ENCODE data around the gene ALS2CL. TPM values are rescaled to one million over a fixed set of nuclear protein-coding genes. Genes with fewer than 3 reads are reported as not detected.
"Not testable (repeated sequence)": the region's sequence is repeated elsewhere in the genome, so short reads cannot be mapped to it uniquely, and the experiment has no call there.

Gene ALS2CL
- total RNA-seq, 1 experiment from 2014 or later = 4.9 TPM

- H3K56ac ChIP-seq (ENCODE audit: insufficient read length, low read depth, low read length) = no peak overlapping the region
- WGBS (ENCODE audit: extremely low coverage, insufficient read length, low lambda C conversion rate) = no CpG with 5 or more reads among the region's 4 CpGs
- peak; percentile 99 for TF ChIP-seq CTCF (conservative IDR thresholded peaks at IDR 0.05)
- H3K18ac ChIP-seq (ENCODE audit: insufficient read length, low read depth, low read length) = no peak overlapping the region
- no peak overlapping the region for H2BK120ac ChIP-seq (ENCODE audit: low read depth, low read length, poor library complexity, severe bottlenecking)
- H3K14ac ChIP-seq (ENCODE audit: insufficient read depth, low read length) = no peak overlapping the region
- H3K4me2 ChIP-seq (ENCODE audit: insufficient read depth, insufficient read length, low read length) = no peak overlapping the region
- H4K20me1 ChIP-seq (ENCODE audit: control insufficient read depth, insufficient read depth, insufficient read length) = no peaks in the 10 kb centered on the region
- no peak overlapping the region for H4K8ac ChIP-seq (replicated peaks; ENCODE audit: insufficient read length, low read depth, low read length)
- no peak overlapping the region for H2AK5ac ChIP-seq (ENCODE audit: insufficient read length, low read length)
- H4K5ac ChIP-seq (ENCODE audit: insufficient read length, low read depth, low read length) = no peak overlapping the region
- H3K4me1 ChIP-seq (ENCODE audit: insufficient read depth, low read length) = no peaks in the 10 kb centered on the region
- H3K23ac ChIP-seq (ENCODE audit: insufficient read length, low read depth, low read length) = no peak overlapping the region
- no peak overlapping the region for H2BK5ac ChIP-seq (ENCODE audit: insufficient read length, low read length)
- DNase-seq = peak; percentile 84
- Mint-ChIP-seq H3K36me3 (ENCODE audit: insufficient read depth in 1 of 3, low read depth in 3 of 3) (no peaks in the 10 kb centered on the region), H3K27me3 (ENCODE audit: low read depth) (peaks cover 33% of the 10 kb centered on the region), H3K4me3 (no peak overlapping the region), H3K4me1 (peaks cover 20% of the 10 kb centered on the region in 2 experiments), H3K9me3 (no peaks in the 10 kb centered on the region), H3K27ac (no peak overlapping the region)
- no peak overlapping the region for H3K9ac ChIP-seq (ENCODE audit: extremely low read depth, insufficient read length, low read length)
- peaks cover 5% of the 10 kb centered on the region for H3K23me2 ChIP-seq (ENCODE audit: insufficient read length, low read depth, low read length, poor library complexity, severe bottlenecking)
- H3K27ac ChIP-seq (ENCODE audit: insufficient read length, low read depth, low read length) = no peak overlapping the region
- H3K9me3 ChIP-seq (ENCODE audit: control insufficient read depth, low read depth, low read length) = no peaks in the 10 kb centered on the region
- no peak overlapping the region for H2BK20ac ChIP-seq (ENCODE audit: low read depth, low read length, poor library complexity, severe bottlenecking)
- no peak overlapping the region for H3K4ac ChIP-seq (ENCODE audit: low read depth, low read length)
- no peak overlapping the region for H2BK15ac ChIP-seq (ENCODE audit: low read depth, low read length)
- peaks cover 6% of the 10 kb centered on the region; the same call in 1 of the 2 replicates for H3K27me3 ChIP-seq (ENCODE audit: insufficient read depth, low read length)
- no peak overlapping the region for H3T11ph ChIP-seq (ENCODE audit: low read length)
- no peak overlapping the region for H4K91ac ChIP-seq (ENCODE audit: insufficient read length, low read depth, low read length)
- no peaks in the 10 kb centered on the region for H3K79me1 ChIP-seq (ENCODE audit: insufficient read depth, low read depth, low read length, poor library complexity, severe bottlenecking)
- H2AFZ ChIP-seq (ENCODE audit: low read length) = no peak overlapping the region
- no peak overlapping the region for H2BK12ac ChIP-seq (ENCODE audit: insufficient read length, low read depth, low read length)
- H3K79me2 ChIP-seq (ENCODE audit: insufficient read depth, low read length) = no peaks in the 10 kb centered on the region
These were observed 11.6 kb upstream of the ALS2CL start for GRCh38 chr3:46705022-46705530.

DNA sequence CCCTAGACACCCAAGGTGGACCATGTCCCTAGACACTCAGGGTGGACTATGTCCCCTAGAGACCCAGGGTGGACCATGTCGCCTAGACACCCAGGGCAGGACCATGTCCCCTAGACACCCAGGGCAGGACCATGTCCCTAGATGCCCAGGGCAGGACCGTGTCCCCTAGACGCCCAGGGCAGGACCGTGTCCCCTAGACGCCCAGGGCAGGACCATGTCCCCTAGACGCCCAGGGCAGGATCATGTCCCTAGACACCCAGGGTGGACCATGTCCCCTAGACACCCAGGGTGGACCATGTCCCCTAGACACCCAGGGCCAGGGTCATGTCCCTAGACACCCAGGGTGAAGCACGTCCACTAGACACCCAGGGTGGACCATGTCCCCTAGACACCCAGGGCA, 10.9 kb upstream of the ALS2CL start:
- not testable (repeated sequence) for H3T11ph ChIP-seq (ENCODE audit: low read length); H2BK12ac ChIP-seq (ENCODE audit: insufficient read length, low read depth, low read length); H3K9ac ChIP-seq (ENCODE audit: extremely low read depth, insufficient read length, low read length); H4K8ac ChIP-seq (replicated peaks; ENCODE audit: insufficient read length, low read depth, low read length); H3K23me2 ChIP-seq (ENCODE audit: insufficient read length, low read depth, low read length, poor library complexity, severe bottlenecking); H4K91ac ChIP-seq (ENCODE audit: insufficient read length, low read depth, low read length); H2AK5ac ChIP-seq (ENCODE audit: insufficient read length, low read length); H3K79me2 ChIP-seq (ENCODE audit: insufficient read depth, low read length); H2BK5ac ChIP-seq (ENCODE audit: insufficient read length, low read length); H3K79me1 ChIP-seq (ENCODE audit: insufficient read depth, low read depth, low read length, poor library complexity, severe bottlenecking); H3K27ac ChIP-seq (ENCODE audit: insufficient read length, low read depth, low read length); H3K14ac ChIP-seq (ENCODE audit: insufficient read depth, low read length); H2BK120ac ChIP-seq (ENCODE audit: low read depth, low read length, poor library complexity, severe bottlenecking); H2BK15ac ChIP-seq (ENCODE audit: low read depth, low read length); H3K27me3 ChIP-seq (ENCODE audit: insufficient read depth, low read length); H3K4me2 ChIP-seq (ENCODE audit: insufficient read depth, insufficient read length, low read length); H3K9me3 Mint-ChIP-seq; H3K4me1 ChIP-seq (ENCODE audit: insufficient read depth, low read length); H3K4ac ChIP-seq (ENCODE audit: low read depth, low read length); H2BK20ac ChIP-seq (ENCODE audit: low read depth, low read length, poor library complexity, severe bottlenecking); H3K27ac Mint-ChIP-seq; H3K18ac ChIP-seq (ENCODE audit: insufficient read length, low read depth, low read length); H4K5ac ChIP-seq (ENCODE audit: insufficient read length, low read depth, low read length); H3K4me3 Mint-ChIP-seq; H3K9me3 ChIP-seq (ENCODE audit: control insufficient read depth, low read depth, low read length); DNase-seq; H4K20me1 ChIP-seq (ENCODE audit: control insufficient read depth, insufficient read depth, insufficient read length); H3K36me3 Mint-ChIP-seq (ENCODE audit: insufficient read depth in 1 of 3, low read depth in 3 of 3); H2AFZ ChIP-seq (ENCODE audit: low read length); H3K56ac ChIP-seq (ENCODE audit: insufficient read length, low read depth, low read length); H3K23ac ChIP-seq (ENCODE audit: insufficient read length, low read depth, low read length)
- no CpG with 5 or more reads among the region's 7 CpGs for WGBS (ENCODE audit: extremely low coverage, insufficient read length, low lambda C conversion rate)
- H3K4me1 Mint-ChIP-seq = peaks cover 20% of the 10 kb centered on the region in 2 experiments
- peaks cover 37% of the 10 kb centered on the region for H3K27me3 Mint-ChIP-seq (ENCODE audit: low read depth)
